Right ventricle myocardium superior (tissue), 1 donor: ENCODE data around the gene VPS26B. TPM values are rescaled to one million over a fixed set of nuclear protein-coding genes. Genes with fewer than 3 reads are reported as not detected.

ENCODE experiments used
- ATAC-seq: fragments of 200-7000 bp; cut with Tn5 transposase; one replicate; pipeline ENCODE4 v1.9.1; 2020; ENCODE audit warnings: mild to moderate bottlenecking; ENCODE audit not compliant: poor library complexity
- DNase-seq: peaks from one replicate; pipeline ENCODE4 v3.0.0-alpha.2; 2020
- intact Hi-C: fragments of 100-400 bp; cut with DNase I; formaldehyde crosslinking; loops from one replicate; pipeline ENCODE4 v1.11.2; 2022
- total RNA-seq: library from RNA; stranded (reverse); fragmentation: NEBNext Ultra II Directional; extraction: Animal tissue kit (Norgen Biotek cat#: 25700); gene quantifications from one replicate; pipeline ENCODE4 v1.2.1, GENCODE V29; 2021
- donor health status: DM: no; HTN: yes; CAD: no; lungs with severe emphysema.

VPS26B gene
- total RNA-seq, 1 donor from 2014 or later: 38.8 TPM

GRCh38 chr11:134293119-134294113 is 68.9 kb downstream of the VPS26B start:
- intact Hi-C loops: no loop called here
- no peak for DNase-seq
- no peak for ATAC-seq

- DNase-seq (no peak), ATAC-seq (no peak)
- intact Hi-C loops: no loop called here
These were observed 70.2 kb downstream of the VPS26B start for GRCh38 chr11:134294664-134295063.

Other genes with a start within 250 kb of the VPS26B start
- 23.1 TPM for gene JAM3, start 155.6 kb upstream of the VPS26B start, total RNA-seq
- 11.1 TPM for gene NCAPD3, start 704 bp upstream of the VPS26B start, total RNA-seq
- gene THYN1, start 28.7 kb downstream of the VPS26B start, total RNA-seq: 35.4 TPM
- 37.6 TPM for gene ACAD8, start 28.9 kb downstream of the VPS26B start, total RNA-seq
- gene GLB1L3, start 51.7 kb downstream of the VPS26B start, total RNA-seq: not detected
- gene GLB1L2, start 107.3 kb downstream of the VPS26B start, total RNA-seq: 0.30 TPM
- gene B3GAT1, start 187.6 kb downstream of the VPS26B start, total RNA-seq: 0.11 TPM